HEK293 (cell line): ENCODE measurements around the gene CCDC34.

Experiments used
- CTCF ChIA-PET: fragments of 350-600 bp; formaldehyde crosslinking; extraction: SDS; loops from one replicate; lab custom pipeline; 2021; ENCODE audit warnings: antibody characterized with exemption; lab: Yijun Ruan, JAX
- POLR2A ChIA-PET: fragments of 300-600 bp; formaldehyde crosslinking; extraction: SDS; loops from one replicate; lab custom pipeline; 2020; ENCODE audit warnings: antibody characterized with exemption, inconsistent platforms; lab: Yijun Ruan, JAX
- H3K27ac ChIP-seq: fragments of 200-500 bp; sonication (Bioruptor generic); 2 replicates; pipeline ENCODE4 v1.5.1; 2014; ENCODE audit warnings: low read depth, low read length, control low read depth, inconsistent platforms; ENCODE audit errors: extremely low read depth
- H3K36me3 ChIP-seq, 2 experiments: fragments of 200-500 bp in 1 of 2; sonication (Bioruptor generic) in 1 of 2; 1 replicate in 1 of 2; 2 replicates in 1 of 2; pipeline ENCODE4 v1.5.1; 2014 to 2017; ENCODE audit warnings: inconsistent platforms in 2 of 2, low read length in 2 of 2; ENCODE audit not compliant: control insufficient read depth in 2 of 2, insufficient read depth in 1 of 2
- H3K4me1 ChIP-seq: fragments of 200-500 bp; sonication (Bioruptor generic); 2 replicates; pipeline ENCODE4 v1.5.1; 2014; ENCODE audit warnings: mild to moderate bottlenecking, low read length, inconsistent platforms; ENCODE audit not compliant: control insufficient read depth, insufficient read depth
- H3K4me3 ChIP-seq: 2 replicates; pipeline ENCODE4 v1.5.1; 2011; ENCODE audit warnings: low read depth, mild to moderate bottlenecking, control low read depth, low read length, moderate library complexity
- H3K9me3 ChIP-seq: fragments of 200-500 bp; sonication (Bioruptor generic); 2 replicates; pipeline ENCODE4 v1.5.1; 2014; ENCODE audit warnings: low read depth, low read length, inconsistent platforms; ENCODE audit not compliant: control insufficient read depth, insufficient read depth
- CTCF ChIP-seq: fragments of 450-650 bp; formaldehyde crosslinking; IDR thresholded peaks from 2 replicates; pipeline ENCODE4 v1.5.1; 2016; ENCODE audit warnings: missing biosample characterization, missing genetic modification characterization
- GLIS1 ChIP-seq: fragments of 450-650 bp; formaldehyde crosslinking; IDR thresholded peaks from 2 replicates; pipeline ENCODE4 v1.5.1; 2016; ENCODE audit warnings: missing biosample characterization, missing genetic modification characterization
- HOXA7 ChIP-seq: sonication (generic); formaldehyde crosslinking; IDR thresholded peaks from 2 replicates; pipeline ENCODE4 v1.8.1; 2022; ENCODE audit warnings: missing genetic modification reagents, borderline replicate concordance
- PRDM6 ChIP-seq: fragments of 450-650 bp; formaldehyde crosslinking; IDR thresholded peaks from 2 replicates; pipeline ENCODE4 v1.5.1; 2017; ENCODE audit warnings: missing biosample characterization, missing genetic modification characterization
- ZNF19 ChIP-seq: fragments of 450-650 bp; formaldehyde crosslinking; IDR thresholded peaks from 2 replicates; pipeline ENCODE4; 2016; ENCODE audit warnings: missing biosample characterization, missing genetic modification characterization, low read depth
- ZNF530 ChIP-seq: fragments of 450-650 bp; formaldehyde crosslinking; IDR thresholded peaks from 2 replicates; pipeline ENCODE4 v1.5.1; 2016; ENCODE audit warnings: low read depth, missing biosample characterization, missing genetic modification characterization
- ZNF660 ChIP-seq: fragments of 450-650 bp; IDR thresholded peaks from 2 replicates; pipeline ENCODE4 v1.5.1; 2018; ENCODE audit warnings: missing biosample characterization, mild to moderate bottlenecking, missing genetic modification characterization
- ZNF664 ChIP-seq: fragments of 450-650 bp; formaldehyde crosslinking; IDR thresholded peaks from 2 replicates; pipeline ENCODE4 v1.5.1; 2016; ENCODE audit warnings: missing biosample characterization, missing genetic modification characterization
- TF ChIP-seq, protein P1 (sequence below): fragments of 450-650 bp; formaldehyde crosslinking; IDR thresholded peaks from 2 replicates; pipeline ENCODE4 v1.5.1; 2016; ENCODE audit warnings: missing biosample characterization, missing genetic modification characterization
- TF ChIP-seq, protein P2 (sequence below): fragments of 450-650 bp; formaldehyde crosslinking; IDR thresholded peaks from 2 replicates; pipeline ENCODE4 v1.5.1; 2016; ENCODE audit warnings: missing biosample characterization, missing genetic modification characterization

Gene CCDC34

DNA sequence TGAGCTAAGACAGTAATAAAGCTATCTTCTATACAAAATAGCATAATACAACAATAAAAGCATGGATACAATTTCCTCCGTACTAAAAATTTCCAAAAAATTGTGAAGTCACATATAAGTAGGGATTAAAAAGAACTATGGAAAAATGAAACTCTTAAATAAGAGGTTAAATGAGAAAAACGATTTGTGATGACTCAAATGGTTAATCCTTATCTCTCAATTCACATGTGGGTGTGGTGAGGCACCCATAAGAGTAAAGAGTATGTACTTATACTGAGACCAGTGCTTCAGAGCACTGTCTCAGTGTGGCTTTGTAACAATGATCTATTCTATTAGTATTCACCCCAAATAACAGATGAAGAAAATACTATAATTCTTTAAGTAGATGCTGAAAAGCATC lies 25.0 kb upstream of the CCDC34 start:
- peaks cover 0 to 17% of the 10 kb centered on the region in 2 experiments; a peak in 2 of 3 replicates for H3K36me3 ChIP-seq
- no peak overlapping the region for H3K4me3 ChIP-seq
- H3K27ac ChIP-seq = no peak overlapping the region
- ChIA-PET POLR2A (no interaction called here), CTCF (no interaction called here)
- no peaks in the 10 kb centered on the region for H3K9me3 ChIP-seq
- H3K4me1 ChIP-seq = peaks cover 21% of the 10 kb centered on the region
- peak; percentile 57 for TF ChIP-seq PRDM6 (tag by site-specific recombination)
- TF ChIP-seq, protein P1, sequence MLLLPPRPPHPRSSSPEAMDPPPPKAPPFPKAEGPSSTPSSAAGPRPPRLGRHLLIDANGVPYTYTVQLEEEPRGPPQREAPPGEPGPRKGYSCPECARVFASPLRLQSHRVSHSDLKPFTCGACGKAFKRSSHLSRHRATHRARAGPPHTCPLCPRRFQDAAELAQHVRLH (tag by site-specific recombination) = no peak

GRCh38 chr11:27387362-27387761 lies 24.3 kb upstream of the CCDC34 start:
- no peak overlapping the region for H3K27ac ChIP-seq

DNA sequence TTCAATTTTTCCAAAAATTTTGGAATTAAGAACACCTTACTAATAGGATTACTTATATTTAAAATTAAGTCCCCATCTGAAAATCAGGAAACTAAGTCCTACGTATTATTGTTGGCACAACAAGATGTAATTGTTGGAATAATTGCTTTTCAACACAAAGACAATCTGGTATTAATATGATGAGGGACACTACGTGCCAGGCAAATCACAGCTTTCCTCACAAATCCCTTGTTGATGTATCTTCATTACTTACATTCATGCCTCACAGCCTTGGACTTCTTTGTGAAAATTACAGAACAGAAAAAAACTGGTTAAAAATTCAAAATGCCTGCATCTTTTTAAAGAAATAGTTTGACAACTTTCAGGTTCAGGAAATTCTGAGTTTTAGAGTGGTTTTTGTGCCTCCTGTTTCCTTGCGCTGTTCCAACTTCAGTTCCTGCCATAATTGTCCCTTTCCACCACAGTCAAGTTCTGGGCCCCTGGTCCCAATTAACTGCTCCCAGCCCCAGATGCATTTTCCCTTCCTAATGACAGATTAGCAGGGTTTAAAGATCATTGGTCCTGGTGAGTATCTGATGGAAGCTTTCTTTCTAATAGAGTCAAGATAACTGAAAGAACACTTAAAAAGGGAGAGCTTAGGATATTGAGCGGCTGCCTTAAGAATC lies 23.3 kb upstream of the CCDC34 start:
- CTCF ChIA-PET = interaction anchor here (0.7 to 1.7 kb wide), 2 partner anchors 100 to 391 kb away, joined by 3 to 4 read pairs; no protein-coding TSS in a partner anchor

More at GRCh38 chr11:27387362-27387761, 24.3 kb upstream of the CCDC34 start:
- H3K9me3 ChIP-seq = no peaks in the 10 kb centered on the region
- H3K4me1 ChIP-seq = peaks cover 17% of the 10 kb centered on the region
- CTCF ChIA-PET = interaction anchor here (1.7 kb wide), 1 partner anchor 99 kb away, joined by 4 read pairs; no protein-coding TSS in a partner anchor
- peaks cover 0 to 17% of the 10 kb centered on the region in 2 experiments; a peak in 2 of 3 replicates for H3K36me3 ChIP-seq
- no peak for TF ChIP-seq GLIS1
- TF ChIP-seq, protein P2, sequence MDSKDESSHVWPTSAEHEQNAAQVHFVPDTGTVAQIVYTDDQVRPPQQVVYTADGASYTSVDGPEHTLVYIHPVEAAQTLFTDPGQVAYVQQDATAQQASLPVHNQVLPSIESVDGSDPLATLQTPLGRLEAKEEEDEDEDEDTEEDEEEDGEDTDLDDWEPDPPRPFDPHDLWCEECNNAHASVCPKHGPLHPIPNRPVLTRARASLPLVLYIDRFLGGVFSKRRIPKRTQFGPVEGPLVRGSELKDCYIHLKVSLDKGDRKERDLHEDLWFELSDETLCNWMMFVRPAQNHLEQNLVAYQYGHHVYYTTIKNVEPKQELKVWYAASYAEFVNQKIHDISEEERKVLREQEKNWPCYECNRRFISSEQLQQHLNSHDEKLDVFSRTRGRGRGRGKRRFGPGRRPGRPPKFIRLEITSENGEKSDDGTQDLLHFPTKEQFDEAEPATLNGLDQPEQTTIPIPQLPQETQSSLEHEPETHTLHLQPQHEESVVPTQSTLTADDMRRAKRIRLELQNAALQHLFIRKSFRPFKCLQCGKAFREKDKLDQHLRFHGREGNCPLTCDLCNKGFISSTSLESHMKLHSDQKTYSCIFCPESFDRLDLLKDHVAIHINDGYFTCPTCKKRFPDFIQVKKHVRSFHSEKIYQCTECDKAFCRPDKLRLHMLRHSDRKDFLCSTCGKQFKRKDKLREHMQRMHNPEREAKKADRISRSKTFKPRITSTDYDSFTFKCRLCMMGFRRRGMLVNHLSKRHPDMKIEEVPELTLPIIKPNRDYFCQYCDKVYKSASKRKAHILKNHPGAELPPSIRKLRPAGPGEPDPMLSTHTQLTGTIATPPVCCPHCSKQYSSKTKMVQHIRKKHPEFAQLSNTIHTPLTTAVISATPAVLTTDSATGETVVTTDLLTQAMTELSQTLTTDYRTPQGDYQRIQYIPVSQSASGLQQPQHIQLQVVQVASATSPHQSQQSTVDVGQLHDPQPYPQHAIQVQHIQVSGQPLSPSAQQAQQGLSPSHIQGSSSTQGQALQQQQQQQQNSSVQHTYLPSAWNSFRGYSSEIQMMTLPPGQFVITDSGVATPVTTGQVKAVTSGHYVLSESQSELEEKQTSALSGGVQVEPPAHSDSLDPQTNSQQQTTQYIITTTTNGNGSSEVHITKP = peak; percentile 53
- TF ChIP-seq, all 188 proteins: peak for 1
- no peak overlapping the region for H3K4me3 ChIP-seq
- POLR2A ChIA-PET = no interaction called here

More for the DNA sequence above, 23.3 kb upstream of the CCDC34 start:
- peaks cover 14% of the 10 kb centered on the region for H3K4me1 ChIP-seq
- H3K4me3 ChIP-seq = no peak overlapping the region
- TF ChIP-seq ZNF530 (tag by site-specific recombination) (no peak), HOXA7 (CRISPR knock-in tag) (no peak), ZNF19 (tag by site-specific recombination) (no peak), ZNF664 (tag by site-specific recombination) (no peak), CTCF (tag by site-specific recombination) (no peak), ZNF660 (tag by site-specific recombination) (no peak)
- H3K36me3 ChIP-seq = peaks cover 0 to 25% of the 10 kb centered on the region in 2 experiments; a peak in 2 of 3 replicates
- POLR2A ChIA-PET = no interaction called here
- no peak overlapping the region for H3K27ac ChIP-seq
- H3K9me3 ChIP-seq = no peaks in the 10 kb centered on the region
